ENCODE results near the gene TEX36.
"Not testable (repeated sequence)": the region's sequence is repeated elsewhere in the genome, so short reads cannot be mapped to it uniquely, and the experiment has no call there.

TEX36 gene

GRCh38 chr10:125633517-125633999, 49.4 kb downstream of the TEX36 start:
- Mint-ChIP-seq H3K36me3 (ENCODE audit: low read depth) (no peaks in the 10 kb centered on the region), H3K9me3 (no peaks in the 10 kb centered on the region), H3K4me1 (ENCODE audit: low read depth) (no peaks in the 10 kb centered on the region), H3K4me3 (no peak overlapping the region), H3K27ac (no peak overlapping the region), H3K27me3 (peaks cover 2% of the 10 kb centered on the region)
- intact Hi-C loops (cut with micrococcal nuclease), result no loop called here

- no peaks in the 10 kb centered on the region for H3K9me3 Mint-ChIP-seq
- H3K4me3 Mint-ChIP-seq, result no peak overlapping the region
- H3K27ac Mint-ChIP-seq, result no peak overlapping the region
- H3K4me1 Mint-ChIP-seq (ENCODE audit: low read depth), result no peaks in the 10 kb centered on the region
- H3K36me3 Mint-ChIP-seq (ENCODE audit: low read depth), result no peaks in the 10 kb centered on the region
- intact Hi-C loops (cut with micrococcal nuclease), result no loop called here
- H3K27me3 Mint-ChIP-seq, result no peaks in the 10 kb centered on the region
Measured at GRCh38 chr10:125631806-125632205, 51.2 kb downstream of the TEX36 start.

- Mint-ChIP-seq H3K9me3 (no peaks in the 10 kb centered on the region), H3K4me1 (ENCODE audit: low read depth) (no peaks in the 10 kb centered on the region), H3K27me3 (peaks cover 2% of the 10 kb centered on the region), H3K36me3 (ENCODE audit: low read depth) (no peaks in the 10 kb centered on the region), H3K27ac (no peak overlapping the region), H3K4me3 (no peak overlapping the region)
- intact Hi-C loops (cut with micrococcal nuclease), result no loop called here
Measured at GRCh38 chr10:125629758-125630376, 53.1 kb downstream of the TEX36 start.

GRCh38 chr10:125628104-125629049, 54.6 kb downstream of the TEX36 start:
- H3K27me3 Mint-ChIP-seq, result peaks cover 2% of the 10 kb centered on the region
- no peaks in the 10 kb centered on the region for H3K4me1 Mint-ChIP-seq (ENCODE audit: low read depth)
- no peaks in the 10 kb centered on the region for H3K36me3 Mint-ChIP-seq (ENCODE audit: low read depth)
- intact Hi-C loops (cut with micrococcal nuclease), result no loop called here
- no peak overlapping the region for H3K4me3 Mint-ChIP-seq
- H3K9me3 Mint-ChIP-seq, result no peaks in the 10 kb centered on the region
- H3K27ac Mint-ChIP-seq, result no peak overlapping the region

- H3K9me3 Mint-ChIP-seq, result no peaks in the 10 kb centered on the region
- intact Hi-C loops (cut with micrococcal nuclease), result no loop called here
- no peaks in the 10 kb centered on the region for H3K36me3 Mint-ChIP-seq (ENCODE audit: low read depth)
- peaks cover 2% of the 10 kb centered on the region for H3K27me3 Mint-ChIP-seq
- H3K4me1 Mint-ChIP-seq (ENCODE audit: low read depth), result no peaks in the 10 kb centered on the region
- H3K27ac Mint-ChIP-seq, result no peak overlapping the region
- no peak overlapping the region for H3K4me3 Mint-ChIP-seq
Measured at GRCh38 chr10:125627646-125628045, 55.3 kb downstream of the TEX36 start.

- H3K9me3 Mint-ChIP-seq, result no peaks in the 10 kb centered on the region
- no peak overlapping the region for H3K27ac Mint-ChIP-seq
- no peak overlapping the region for H3K4me3 Mint-ChIP-seq
- intact Hi-C loops (cut with micrococcal nuclease), result no loop called here
- peaks cover 2% of the 10 kb centered on the region for H3K27me3 Mint-ChIP-seq
- no peaks in the 10 kb centered on the region for H3K36me3 Mint-ChIP-seq (ENCODE audit: low read depth)
- H3K4me1 Mint-ChIP-seq (ENCODE audit: low read depth), result no peaks in the 10 kb centered on the region
Measured at GRCh38 chr10:125626671-125627070, 56.3 kb downstream of the TEX36 start.

GRCh38 chr10:125625586-125625985, 57.4 kb downstream of the TEX36 start:
- H3K4me1 Mint-ChIP-seq (ENCODE audit: low read depth), result no peaks in the 10 kb centered on the region
- H3K27me3 Mint-ChIP-seq, result peaks cover 2% of the 10 kb centered on the region
- no peak overlapping the region for H3K27ac Mint-ChIP-seq
- no peaks in the 10 kb centered on the region for H3K9me3 Mint-ChIP-seq
- H3K36me3 Mint-ChIP-seq (ENCODE audit: low read depth), result no peaks in the 10 kb centered on the region
- no peak overlapping the region for H3K4me3 Mint-ChIP-seq
- intact Hi-C loops (cut with micrococcal nuclease), result no loop called here

GRCh38 chr10:125624800-125625199, 58.2 kb downstream of the TEX36 start:
- Mint-ChIP-seq H3K27ac (no peak overlapping the region), H3K36me3 (ENCODE audit: low read depth) (no peaks in the 10 kb centered on the region), H3K27me3 (peaks cover 2% of the 10 kb centered on the region), H3K4me1 (ENCODE audit: low read depth) (no peaks in the 10 kb centered on the region), H3K4me3 (no peak overlapping the region), H3K9me3 (no peaks in the 10 kb centered on the region)
- intact Hi-C loops (cut with micrococcal nuclease), result no loop called here

- Mint-ChIP-seq H3K36me3 (ENCODE audit: low read depth) (no peaks in the 10 kb centered on the region), H3K9me3 (no peaks in the 10 kb centered on the region), H3K27me3 (peaks cover under 1% of the 10 kb centered on the region), H3K27ac (no peak overlapping the region), H3K4me1 (ENCODE audit: low read depth) (no peaks in the 10 kb centered on the region), H3K4me3 (no peak overlapping the region)
- intact Hi-C loops (cut with micrococcal nuclease), result no loop called here
Measured at GRCh38 chr10:125621052-125621451, 61.9 kb downstream of the TEX36 start.

- Mint-ChIP-seq H3K4me1 (ENCODE audit: low read depth) (no peaks in the 10 kb centered on the region), H3K4me3 (no peak overlapping the region), H3K36me3 (ENCODE audit: low read depth) (no peaks in the 10 kb centered on the region), H3K27me3 (no peaks in the 10 kb centered on the region), H3K27ac (no peak overlapping the region), H3K9me3 (no peaks in the 10 kb centered on the region)
- intact Hi-C loops (cut with micrococcal nuclease), result no loop called here
Measured at GRCh38 chr10:125620401-125620800, 62.6 kb downstream of the TEX36 start.

GRCh38 chr10:125613062-125613461, 69.9 kb downstream of the TEX36 start:
- not testable (repeated sequence) for H3K36me3 Mint-ChIP-seq (ENCODE audit: low read depth); H3K27ac Mint-ChIP-seq

GRCh38 chr10:125611756-125612155, 71.2 kb downstream of the TEX36 start:
- H3K4me1 Mint-ChIP-seq (ENCODE audit: low read depth), result no peaks in the 10 kb centered on the region
- H3K27ac Mint-ChIP-seq, result no peak overlapping the region
- intact Hi-C loops (cut with micrococcal nuclease), result no loop called here
- H3K9me3 Mint-ChIP-seq, result no peaks in the 10 kb centered on the region
- H3K4me3 Mint-ChIP-seq, result no peak overlapping the region
- no peaks in the 10 kb centered on the region for H3K36me3 Mint-ChIP-seq (ENCODE audit: low read depth)
- no peaks in the 10 kb centered on the region for H3K27me3 Mint-ChIP-seq

More at GRCh38 chr10:125613062-125613461, 69.9 kb downstream of the TEX36 start:
- intact Hi-C loops (cut with micrococcal nuclease); H3K4me3 Mint-ChIP-seq; H3K27me3 Mint-ChIP-seq; H3K4me1 Mint-ChIP-seq (ENCODE audit: low read depth); H3K9me3 Mint-ChIP-seq: not testable (repeated sequence)

GRCh38 chr10:125611216-125611615, 71.7 kb downstream of the TEX36 start:
- intact Hi-C loops (cut with micrococcal nuclease), result no loop called here

GRCh38 chr10:125609859-125610258, 73.1 kb downstream of the TEX36 start:
- Mint-ChIP-seq H3K4me3 (no peak overlapping the region), H3K4me1 (ENCODE audit: low read depth) (no peaks in the 10 kb centered on the region), H3K9me3 (no peaks in the 10 kb centered on the region), H3K27me3 (no peaks in the 10 kb centered on the region), H3K27ac (no peak overlapping the region), H3K36me3 (ENCODE audit: low read depth) (no peaks in the 10 kb centered on the region)
- intact Hi-C loops (cut with micrococcal nuclease), result no loop called here

More at GRCh38 chr10:125611216-125611615, 71.7 kb downstream of the TEX36 start:
- no peak overlapping the region for H3K27ac Mint-ChIP-seq
- H3K9me3 Mint-ChIP-seq, result no peaks in the 10 kb centered on the region
- no peaks in the 10 kb centered on the region for H3K36me3 Mint-ChIP-seq (ENCODE audit: low read depth)
- H3K4me1 Mint-ChIP-seq (ENCODE audit: low read depth), result no peaks in the 10 kb centered on the region
- no peaks in the 10 kb centered on the region for H3K27me3 Mint-ChIP-seq
- H3K4me3 Mint-ChIP-seq, result no peak overlapping the region
